CD4-positive, alpha-beta T cell (primary cell): Measurements from ENCODE around the gene CAMTA1. TPM values are rescaled to one million over a fixed set of nuclear protein-coding genes. Genes with fewer than 3 reads are reported as not detected.

Source experiments
- ATAC-seq: fragments of 200-7000 bp; cut with Tn5 transposase; one replicate; pipeline ENCODE4 v1.10.0; 2022; ENCODE audit warnings: mild to moderate bottlenecking; ENCODE audit not compliant: poor library complexity
- CTCF ChIA-PET: fragments of 350-600 bp; sonication (Branson Sonifier 250); formaldehyde crosslinking; loops from one replicate; lab custom pipeline; 2021; ENCODE audit warnings: antibody characterized with exemption, inconsistent platforms; lab: Charles Lee
- POLR2A ChIA-PET: fragments of 350-600 bp; sonication (Branson Sonifier 250); formaldehyde crosslinking; loops from one replicate; lab custom pipeline; 2021; ENCODE audit warnings: antibody characterized with exemption, inconsistent platforms; lab: Charles Lee
- DNase-seq, 14 experiments: peaks; one replicate each; pipeline ENCODE4 v3.0.0-alpha.2; 2013 to 2020; ENCODE audit warnings: mixed read lengths in 2 of 14
- H3K27ac ChIP-seq, 2 donors: one replicate each; pipeline versions ENCODE4 v1.5.1 to v1.7.0; 2013; ENCODE audit warnings: low read length in 2 of 2, low read depth in 1 of 2, mild to moderate bottlenecking in 1 of 2
- H3K27me3 ChIP-seq, 2 experiments: 1 replicate in 1 of 2; 2 replicates in 1 of 2; pipeline versions ENCODE4 v1.6.1 to v1.7.0; 2013; ENCODE audit warnings: low read length in 2 of 2, control low read depth in 1 of 2, mild to moderate bottlenecking in 1 of 2, moderate library complexity in 1 of 2; ENCODE audit not compliant: insufficient read depth in 2 of 2, control insufficient read depth in 1 of 2
- H3K36me3 ChIP-seq: one replicate; pipeline ENCODE4 v1.6.1; 2013; ENCODE audit warnings: low read length, control low read depth; ENCODE audit not compliant: insufficient read depth
- H3K4me1 ChIP-seq: one replicate; pipeline ENCODE4 v1.6.1; 2013; ENCODE audit warnings: low read length, control low read depth; ENCODE audit not compliant: insufficient read depth
- H3K4me3 ChIP-seq: one replicate; pipeline ENCODE4 v1.5.1; 2013; ENCODE audit warnings: mild to moderate bottlenecking, low read length, moderate library complexity
- H3K9me3 ChIP-seq, 2 experiments: 1 replicate in 1 of 2; 2 replicates in 1 of 2; pipeline versions ENCODE4 v1.6.1 to v1.7.0; 2013; ENCODE audit warnings: low read length in 2 of 2, mild to moderate bottlenecking in 2 of 2, control low read depth in 1 of 2, moderate library complexity in 1 of 2; ENCODE audit not compliant: control insufficient read depth in 1 of 2, insufficient read depth in 1 of 2
- H3K27ac Mint-ChIP-seq: one replicate; pipeline ENCODE4 v1.8.0; 2020; ENCODE audit warnings: mixed read lengths
- H3K27me3 Mint-ChIP-seq: one replicate; pipeline ENCODE4 v1.8.0; 2021; ENCODE audit warnings: mixed read lengths
- H3K36me3 Mint-ChIP-seq: one replicate; pipeline ENCODE4 v1.8.0; 2021; ENCODE audit warnings: low read depth, mixed read lengths
- H3K4me1 Mint-ChIP-seq: one replicate; pipeline ENCODE4 v1.8.0; 2021; ENCODE audit warnings: low read depth, mixed read lengths
- H3K4me3 Mint-ChIP-seq: one replicate; pipeline ENCODE4 v1.8.0; 2020; ENCODE audit warnings: mild to moderate bottlenecking, mixed read lengths
- H3K9me3 Mint-ChIP-seq: one replicate; pipeline ENCODE4 v1.8.0; 2020; ENCODE audit warnings: mixed read lengths
- intact Hi-C, 2 experiments: fragments of 100-400 bp; cut with DNase I in 1 of 2; cut with micrococcal nuclease in 1 of 2; formaldehyde crosslinking; loops; one replicate each; pipeline versions ENCODE4 v1.15.1 to v1.9.0; 2023 to 2025; cut with DNase I, micrococcal nuclease
- total RNA-seq, 174 experiments: library from RNA in 2 of 174; stranded (reverse) in 2 of 174; gene quantifications; one replicate each; pipeline ENCODE4 v1.2.3 and lab custom pipeline; 2021 to 2026
- TF ChIP-seq, protein P1 (sequence below): fragments of 200-600 bp; IDR thresholded peaks from one replicate; pipeline ENCODE4 v1.8.0; 2022; ENCODE audit warnings: antibody characterized with exemption, mild to moderate bottlenecking

CAMTA1 gene
- total RNA-seq, 2 experiments from 2014 or later: 38.6 to 39.3 TPM

DNA sequence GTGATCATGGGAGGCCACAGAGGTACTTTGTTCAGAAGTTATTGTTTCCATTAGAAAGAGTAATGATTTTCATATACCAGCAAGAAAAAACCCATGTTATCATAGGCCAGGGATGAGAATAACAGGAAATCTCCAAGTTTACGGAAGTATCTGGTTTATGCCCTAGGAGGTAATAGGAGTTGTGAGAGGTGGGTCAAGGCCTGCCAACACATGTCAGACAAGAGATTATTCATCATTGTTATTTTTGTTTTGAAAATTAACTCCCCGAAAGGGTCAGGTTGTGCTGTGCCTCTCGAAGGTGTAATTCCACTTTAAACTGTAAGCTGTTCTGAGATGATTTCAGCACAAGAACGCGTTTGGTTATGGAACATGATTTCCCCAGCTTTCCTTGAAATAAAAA is 218.4 kb downstream of the CAMTA1 start:
- no peaks in the 10 kb centered on the region for H3K36me3 Mint-ChIP-seq
- no peaks in the 10 kb centered on the region for H3K9me3 Mint-ChIP-seq
- POLR2A ChIA-PET: no interaction called here
- peaks cover 0 to 3% of the 10 kb centered on the region in 2 experiments for H3K9me3 ChIP-seq
- H3K27ac ChIP-seq: no peak overlapping the region
- H3K4me1 ChIP-seq: no peaks in the 10 kb centered on the region
- H3K27me3 ChIP-seq: peaks cover 0 to 5% of the 10 kb centered on the region in 2 experiments
- ATAC-seq (no peak), DNase-seq (no peak)
- no peaks in the 10 kb centered on the region for H3K4me1 Mint-ChIP-seq
- no peaks in the 10 kb centered on the region for H3K36me3 ChIP-seq
- H3K27ac Mint-ChIP-seq: no peak overlapping the region
- no peaks in the 10 kb centered on the region for H3K27me3 Mint-ChIP-seq
- intact Hi-C loops: no loop called here
- H3K4me3 Mint-ChIP-seq: no peak overlapping the region
- no peak overlapping the region for H3K4me3 ChIP-seq
- TF ChIP-seq, protein P1, sequence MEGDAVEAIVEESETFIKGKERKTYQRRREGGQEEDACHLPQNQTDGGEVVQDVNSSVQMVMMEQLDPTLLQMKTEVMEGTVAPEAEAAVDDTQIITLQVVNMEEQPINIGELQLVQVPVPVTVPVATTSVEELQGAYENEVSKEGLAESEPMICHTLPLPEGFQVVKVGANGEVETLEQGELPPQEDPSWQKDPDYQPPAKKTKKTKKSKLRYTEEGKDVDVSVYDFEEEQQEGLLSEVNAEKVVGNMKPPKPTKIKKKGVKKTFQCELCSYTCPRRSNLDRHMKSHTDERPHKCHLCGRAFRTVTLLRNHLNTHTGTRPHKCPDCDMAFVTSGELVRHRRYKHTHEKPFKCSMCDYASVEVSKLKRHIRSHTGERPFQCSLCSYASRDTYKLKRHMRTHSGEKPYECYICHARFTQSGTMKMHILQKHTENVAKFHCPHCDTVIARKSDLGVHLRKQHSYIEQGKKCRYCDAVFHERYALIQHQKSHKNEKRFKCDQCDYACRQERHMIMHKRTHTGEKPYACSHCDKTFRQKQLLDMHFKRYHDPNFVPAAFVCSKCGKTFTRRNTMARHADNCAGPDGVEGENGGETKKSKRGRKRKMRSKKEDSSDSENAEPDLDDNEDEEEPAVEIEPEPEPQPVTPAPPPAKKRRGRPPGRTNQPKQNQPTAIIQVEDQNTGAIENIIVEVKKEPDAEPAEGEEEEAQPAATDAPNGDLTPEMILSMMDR: no peak
- CTCF ChIA-PET: no interaction called here

DNA sequence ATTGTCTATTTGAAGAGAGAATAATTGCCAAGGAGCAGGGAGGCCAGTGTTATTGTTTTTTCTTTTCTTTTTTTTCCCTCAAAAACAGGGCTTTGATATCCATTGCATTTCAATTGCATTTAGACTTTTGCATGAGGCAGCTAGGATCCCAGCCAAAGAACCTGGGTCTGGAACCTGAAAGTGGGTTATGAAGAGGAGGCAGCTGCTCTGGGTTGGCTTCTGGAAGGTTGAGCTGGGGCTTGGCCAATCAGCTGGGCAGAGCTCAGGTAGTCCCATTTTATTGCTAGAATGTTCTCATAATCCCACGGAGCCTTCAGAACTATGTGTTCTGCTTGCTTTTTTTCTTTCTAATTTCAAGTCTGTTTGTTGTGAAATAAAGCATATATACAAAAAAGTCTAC is 218.9 kb downstream of the CAMTA1 start:
- Mint-ChIP-seq H3K27me3 (no peaks in the 10 kb centered on the region), H3K4me3 (no peak overlapping the region), H3K36me3 (no peaks in the 10 kb centered on the region), H3K9me3 (no peaks in the 10 kb centered on the region), H3K27ac (no peak overlapping the region), H3K4me1 (no peaks in the 10 kb centered on the region)
- H3K27me3 ChIP-seq: peaks cover 0 to 5% of the 10 kb centered on the region in 2 experiments
- no peak for DNase-seq
- no peaks in the 10 kb centered on the region for H3K4me1 ChIP-seq
- ATAC-seq: no peak
- no peaks in the 10 kb centered on the region for H3K36me3 ChIP-seq
- ChIA-PET CTCF (no interaction called here), POLR2A (no interaction called here)
- H3K9me3 ChIP-seq: peaks cover 0 to 3% of the 10 kb centered on the region in 2 experiments
- TF ChIP-seq, protein P1: no peak
- no peak overlapping the region for H3K4me3 ChIP-seq
- H3K27ac ChIP-seq: no peak overlapping the region
- intact Hi-C loops: no loop called here

DNA sequence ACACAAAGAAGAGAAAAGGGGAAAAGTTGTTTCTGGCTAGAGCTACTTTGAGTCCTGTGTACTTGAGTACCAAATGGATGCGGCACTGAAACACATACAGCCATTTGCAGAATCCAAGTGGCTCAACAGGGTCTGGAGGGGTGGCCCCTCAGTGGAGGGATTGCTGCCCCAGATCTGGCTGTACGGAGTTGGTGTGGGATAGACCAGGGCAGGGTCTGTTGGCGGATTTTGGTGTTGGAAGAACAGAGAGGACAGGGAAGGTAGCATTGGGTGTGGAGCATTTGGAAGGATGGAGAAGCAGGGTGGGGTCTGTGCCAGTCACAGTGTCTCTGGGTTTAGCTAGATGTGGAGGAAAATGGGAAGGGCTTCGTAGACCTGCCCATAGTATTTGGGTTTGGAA is 220.5 kb downstream of the CAMTA1 start:
- Mint-ChIP-seq H3K4me3 (no peak overlapping the region), H3K36me3 (no peaks in the 10 kb centered on the region), H3K9me3 (no peaks in the 10 kb centered on the region), H3K4me1 (no peaks in the 10 kb centered on the region), H3K27ac (no peak overlapping the region), H3K27me3 (no peaks in the 10 kb centered on the region)
- Histone ChIP-seq H3K27me3 (peaks cover 0 to 2% of the 10 kb centered on the region in 2 experiments), H3K36me3 (no peaks in the 10 kb centered on the region), H3K9me3 (no peaks in the 10 kb centered on the region), H3K27ac (no peak overlapping the region), H3K4me3 (no peak overlapping the region), H3K4me1 (no peaks in the 10 kb centered on the region)
- TF ChIP-seq, protein P1: no peak
- POLR2A ChIA-PET: no interaction called here
- no peak for DNase-seq
- CTCF ChIA-PET: no interaction called here
- ATAC-seq: no peak
- intact Hi-C loops: no loop called here
